Endothelial cell of umbilical vein (primary cell): ENCODE data around the gene TPSG1.
"Not testable (repeated sequence)": the region's sequence is repeated elsewhere in the genome, so short reads cannot be mapped to it uniquely, and the experiment has no call there.

ENCODE experiments used
- EZH2 ChIP-seq: IDR thresholded peaks from 2 replicates; pipeline ENCODE4 v1.6.1; 2012; ENCODE audit warnings: borderline replicate concordance, low read depth, mild to moderate bottlenecking, moderate library complexity, low read length, inconsistent platforms; ENCODE audit not compliant: severe bottlenecking
- MYC ChIP-seq: IDR thresholded peaks from one replicate; pipeline ENCODE4 v1.6.1; 2011; ENCODE audit warnings: mild to moderate bottlenecking, low read depth, low read length
- TF ChIP-seq, protein P1 (sequence below), 2 donors: IDR thresholded peaks; 1 replicate in 1 of 2; 2 replicates in 1 of 2; pipeline ENCODE4 v1.5.1; 2011; ENCODE audit warnings: low read length in 2 of 2, mild to moderate bottlenecking in 2 of 2, moderate library complexity in 2 of 2, control low read depth in 1 of 2, inconsistent platforms in 1 of 2, low read depth in 1 of 2; ENCODE audit not compliant: insufficient read depth in 1 of 2; ENCODE audit errors: extremely low read depth in 1 of 2

DNA sequence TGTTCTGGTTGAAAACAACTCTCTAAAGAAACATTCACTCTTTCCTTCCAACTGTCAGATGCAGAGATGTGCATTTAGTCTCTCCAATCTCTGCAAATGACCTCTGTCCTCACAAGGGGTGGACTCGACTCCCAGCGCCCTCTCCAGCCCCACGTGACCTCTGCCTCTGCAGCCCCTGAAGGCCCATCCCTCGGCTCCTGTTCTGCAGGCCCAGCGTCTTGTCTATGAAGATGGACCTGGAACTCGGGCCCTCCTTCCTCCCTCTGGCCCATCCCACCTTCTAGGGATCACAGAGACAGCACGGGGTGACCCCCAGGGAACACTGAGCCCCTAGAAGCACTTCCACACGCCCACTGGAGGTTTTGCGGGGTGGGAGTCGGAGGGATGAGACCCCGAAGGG is 18.3 kb upstream of the TPSG1 start:
- not testable (repeated sequence) for TF ChIP-seq EZH2, MYC
- TF ChIP-seq, protein P1, sequence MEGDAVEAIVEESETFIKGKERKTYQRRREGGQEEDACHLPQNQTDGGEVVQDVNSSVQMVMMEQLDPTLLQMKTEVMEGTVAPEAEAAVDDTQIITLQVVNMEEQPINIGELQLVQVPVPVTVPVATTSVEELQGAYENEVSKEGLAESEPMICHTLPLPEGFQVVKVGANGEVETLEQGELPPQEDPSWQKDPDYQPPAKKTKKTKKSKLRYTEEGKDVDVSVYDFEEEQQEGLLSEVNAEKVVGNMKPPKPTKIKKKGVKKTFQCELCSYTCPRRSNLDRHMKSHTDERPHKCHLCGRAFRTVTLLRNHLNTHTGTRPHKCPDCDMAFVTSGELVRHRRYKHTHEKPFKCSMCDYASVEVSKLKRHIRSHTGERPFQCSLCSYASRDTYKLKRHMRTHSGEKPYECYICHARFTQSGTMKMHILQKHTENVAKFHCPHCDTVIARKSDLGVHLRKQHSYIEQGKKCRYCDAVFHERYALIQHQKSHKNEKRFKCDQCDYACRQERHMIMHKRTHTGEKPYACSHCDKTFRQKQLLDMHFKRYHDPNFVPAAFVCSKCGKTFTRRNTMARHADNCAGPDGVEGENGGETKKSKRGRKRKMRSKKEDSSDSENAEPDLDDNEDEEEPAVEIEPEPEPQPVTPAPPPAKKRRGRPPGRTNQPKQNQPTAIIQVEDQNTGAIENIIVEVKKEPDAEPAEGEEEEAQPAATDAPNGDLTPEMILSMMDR (IDR thresholded peaks at IDR 0.05; ENCODE audit: extremely low read depth in 1 of 2, insufficient read depth in 1 of 2, low read depth in 1 of 2, low read length in 2 of 2), result not testable (repeated sequence)
